Activated CD4-positive, alpha-beta T cell treated with anti-CD3 and anti-CD28 coated beads for 36 hours (primary cell): ENCODE data around the gene CGB2. TPM values are rescaled to one million over a fixed set of nuclear protein-coding genes. Genes with fewer than 3 reads are reported as not detected.
A peak's percentile ranks its signal among the peaks of the same experiment; 100 is the strongest.
"Not testable (repeated sequence)": the region's sequence is repeated elsewhere in the genome, so short reads cannot be mapped to it uniquely, and the experiment has no call there.

Source experiments
- ATAC-seq: fragments of 200-7000 bp; cut with Tn5 transposase; one replicate; pipeline ENCODE4 v1.10.0; 2021; ENCODE audit warnings: mild to moderate bottlenecking, moderate library complexity
- CTCF ChIA-PET: fragments of 350-600 bp; sonication (Branson Sonifier 250); formaldehyde crosslinking; loops from one replicate; lab custom pipeline; 2021; ENCODE audit warnings: antibody characterized with exemption; lab: Charles Lee
- POLR2A ChIA-PET: fragments of 350-600 bp; sonication (Branson Sonifier 250); formaldehyde crosslinking; loops from one replicate; lab custom pipeline; 2021; ENCODE audit warnings: antibody characterized with exemption, inconsistent platforms; lab: Charles Lee
- DNase-seq: peaks from one replicate; pipeline ENCODE4 v3.0.0-alpha.2; 2020
- H3K27ac Mint-ChIP-seq: one replicate; pipeline ENCODE4 v1.8.0; 2021; ENCODE audit warnings: mixed read lengths
- H3K27me3 Mint-ChIP-seq: one replicate; pipeline ENCODE4 v1.8.0; 2021; ENCODE audit warnings: mixed read lengths
- H3K36me3 Mint-ChIP-seq: one replicate; pipeline ENCODE4 v1.8.0; 2021; ENCODE audit warnings: low read depth, mixed read lengths
- H3K4me1 Mint-ChIP-seq: one replicate; pipeline ENCODE4 v1.8.0; 2021; ENCODE audit warnings: mixed read lengths
- H3K4me3 Mint-ChIP-seq: one replicate; pipeline ENCODE4 v1.8.0; 2021; ENCODE audit warnings: mild to moderate bottlenecking, moderate library complexity, mixed read lengths
- H3K9me3 Mint-ChIP-seq: one replicate; pipeline ENCODE4 v1.8.0; 2021; ENCODE audit warnings: low read depth, mixed read lengths
- intact Hi-C, 2 experiments: fragments of 100-400 bp; cut with DNase I in 1 of 2; cut with micrococcal nuclease in 1 of 2; formaldehyde crosslinking; loops; one replicate each; pipeline versions ENCODE4 v1.14.2 to v1.15.1; 2022 to 2024; cut with DNase I, micrococcal nuclease
- total RNA-seq, 2 experiments: library from RNA; stranded (reverse); gene quantifications; one replicate each; pipeline ENCODE4 v1.2.3, GENCODE V29; 2021

CGB2 gene
- total RNA-seq, 2 experiments from 2014 or later = 0.43 TPM; not detected in 1

- Mint-ChIP-seq H3K4me3 (peak overlapping the region; percentile 76), H3K36me3 (peaks cover 5% of the 10 kb centered on the region), H3K9me3 (no peaks in the 10 kb centered on the region), H3K27ac (peak overlapping the region; percentile 63), H3K27me3 (peaks cover 6% of the 10 kb centered on the region), H3K4me1 (peaks cover 16% of the 10 kb centered on the region)
- DNase-seq = peak; percentile 82
- ChIA-PET CTCF (interaction anchor here (0.6 to 2.7 kb wide), 7 partner anchors 8 to 87 kb away, joined by 3 to 18 read pairs (median 5); partner anchors contain the start of genes GYS1 and RUVBL2), POLR2A (interaction anchor here (0.6 to 0.8 kb wide), 2 partner anchors 26 to 68 kb away, joined by 3 read pairs; partner anchors contain the start of gene RUVBL2)
- intact Hi-C loops = loop anchor here in 1 of 2 experiments (5.0 kb wide), 1 partner anchor 133 kb away; no protein-coding TSS in a partner anchor
- ATAC-seq = peak; percentile 66
Observed at GRCh38 chr19:49019242-49019932, 12.3 kb upstream of the CGB2 start.

GRCh38 chr19:49020342-49020741, 11.3 kb upstream of the CGB2 start:
- H3K27me3 Mint-ChIP-seq = peaks cover 6% of the 10 kb centered on the region
- H3K27ac Mint-ChIP-seq = no peak overlapping the region
- peaks cover 16% of the 10 kb centered on the region for H3K4me1 Mint-ChIP-seq
- ATAC-seq = no peak
- intact Hi-C loops = no loop called here
- DNase-seq = peak; percentile 27
- no peaks in the 10 kb centered on the region for H3K9me3 Mint-ChIP-seq
- ChIA-PET CTCF (interaction anchor here (0.6 to 2.7 kb wide), 5 partner anchors 9 to 86 kb away, joined by 3 to 18 read pairs (median 6); partner anchors contain the start of genes GYS1 and RUVBL2), POLR2A (interaction anchor here (0.6 kb wide), 1 partner anchor 87 kb away, joined by 4 read pairs; no protein-coding TSS in a partner anchor)
- H3K4me3 Mint-ChIP-seq = no peak overlapping the region
- peaks cover 5% of the 10 kb centered on the region for H3K36me3 Mint-ChIP-seq

DNA sequence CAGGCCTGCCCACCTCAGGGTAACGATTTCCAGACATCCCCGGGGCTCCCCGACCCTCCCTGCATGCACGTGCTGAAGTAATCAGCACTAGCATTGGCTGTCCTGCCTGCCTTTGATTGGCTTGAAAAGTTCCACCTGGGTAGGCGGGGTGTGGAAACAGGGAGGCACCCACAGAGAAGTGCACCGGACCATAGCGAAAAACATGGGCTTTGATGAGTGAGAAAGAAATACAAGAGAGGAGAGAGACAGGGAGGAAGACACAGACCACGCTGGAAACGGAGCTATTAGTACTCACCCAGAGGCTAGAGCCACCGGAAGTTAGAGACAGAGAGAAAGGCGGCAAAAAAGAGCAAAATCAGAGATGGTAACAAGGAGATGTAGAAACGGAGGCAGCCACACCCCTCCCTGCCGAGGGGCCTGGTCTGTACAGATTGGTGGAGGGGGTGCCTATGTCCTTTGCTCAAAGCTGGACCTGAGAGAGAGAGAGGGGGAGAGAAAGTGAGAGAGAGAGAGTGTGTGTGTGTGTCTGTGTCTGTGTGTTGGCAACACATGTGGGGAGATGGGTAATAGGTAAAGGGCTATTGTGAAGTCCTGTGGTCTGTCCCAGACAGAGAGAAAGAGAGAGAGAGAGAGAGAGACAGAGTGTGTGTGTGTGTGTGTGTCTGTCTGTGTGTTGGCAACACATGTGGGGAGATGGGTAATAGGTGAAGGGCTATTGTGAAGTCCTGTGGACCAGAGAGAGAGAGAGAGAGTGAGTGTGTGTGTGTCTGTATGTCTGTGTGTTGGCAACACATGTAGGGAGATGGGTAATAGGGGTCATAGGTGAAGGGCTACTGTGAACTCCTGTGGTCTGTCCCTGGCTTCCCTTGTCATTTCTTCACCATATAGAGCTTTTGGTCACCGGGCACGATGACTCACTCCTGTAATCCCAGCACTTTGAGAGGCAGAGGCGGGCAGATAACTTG, 10.5 kb upstream of the CGB2 start:
- ChIA-PET CTCF (interaction anchor here (0.7 to 2.2 kb wide), 4 partner anchors 16 to 50 kb away, joined by 3 to 18 read pairs (median 4); partner anchors contain the start of genes GYS1 and RUVBL2), POLR2A (no interaction called here)
- Mint-ChIP-seq H3K36me3 (peaks cover 3% of the 10 kb centered on the region), H3K4me3 (no peak overlapping the region), H3K9me3 (no peaks in the 10 kb centered on the region), H3K27ac (no peak overlapping the region), H3K27me3 (peaks cover 6% of the 10 kb centered on the region), H3K4me1 (peaks cover 16% of the 10 kb centered on the region)
- peak; percentile 41 for DNase-seq
- no peak for ATAC-seq
- intact Hi-C loops = no loop called here

GRCh38 chr19:49022116-49022515, 9.6 kb upstream of the CGB2 start:
- no peaks in the 10 kb centered on the region for H3K9me3 Mint-ChIP-seq
- POLR2A ChIA-PET = no interaction called here
- H3K4me3 Mint-ChIP-seq = no peak overlapping the region
- intact Hi-C loops = no loop called here
- no peak overlapping the region for H3K27ac Mint-ChIP-seq
- peaks cover 16% of the 10 kb centered on the region for H3K4me1 Mint-ChIP-seq
- no peaks in the 10 kb centered on the region for H3K36me3 Mint-ChIP-seq
- CTCF ChIA-PET = interaction anchor here (1.5 kb wide), 1 partner anchor 22 kb away, joined by 5 read pairs; no protein-coding TSS in a partner anchor
- no peak for DNase-seq
- ATAC-seq = no peak
- peaks cover 6% of the 10 kb centered on the region for H3K27me3 Mint-ChIP-seq

GRCh38 chr19:49024233-49024632, 7.5 kb upstream of the CGB2 start, which contains the start of gene CGB3:
Gene CGB3, minus strand, starts transcription at chr19:49024333. Its CDS starts 362 bp downstream, at chr19:49023971.
- CTCF ChIA-PET, H3K27ac Mint-ChIP-seq, POLR2A ChIA-PET, DNase-seq, H3K27me3 Mint-ChIP-seq, H3K4me3 Mint-ChIP-seq, H3K36me3 Mint-ChIP-seq, intact Hi-C loops, ATAC-seq, H3K9me3 Mint-ChIP-seq: not testable (repeated sequence)
- H3K4me1 Mint-ChIP-seq = peaks cover 10% of the 10 kb centered on the region

DNA sequence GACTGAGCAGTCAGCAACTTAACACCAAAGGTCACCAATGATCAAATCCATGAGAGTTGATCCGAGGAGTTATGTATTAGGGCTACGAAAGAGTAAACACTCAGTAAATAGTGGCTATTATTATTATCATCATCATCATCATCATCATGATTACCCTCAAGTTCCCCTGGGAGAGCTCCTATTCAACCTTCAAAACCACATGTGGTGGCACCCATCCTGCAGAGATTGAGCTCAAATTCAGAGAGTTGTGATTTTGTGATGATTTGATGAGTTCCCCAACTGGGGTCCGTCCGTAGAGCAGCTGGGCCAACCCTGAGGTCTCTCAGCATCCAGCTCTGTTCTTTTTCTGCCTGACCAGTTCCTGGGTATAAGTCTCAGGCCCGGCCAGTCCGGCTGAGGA, 6.6 kb upstream of the CGB2 start:
- intact Hi-C loops, POLR2A ChIA-PET: not testable (repeated sequence)

DNA sequence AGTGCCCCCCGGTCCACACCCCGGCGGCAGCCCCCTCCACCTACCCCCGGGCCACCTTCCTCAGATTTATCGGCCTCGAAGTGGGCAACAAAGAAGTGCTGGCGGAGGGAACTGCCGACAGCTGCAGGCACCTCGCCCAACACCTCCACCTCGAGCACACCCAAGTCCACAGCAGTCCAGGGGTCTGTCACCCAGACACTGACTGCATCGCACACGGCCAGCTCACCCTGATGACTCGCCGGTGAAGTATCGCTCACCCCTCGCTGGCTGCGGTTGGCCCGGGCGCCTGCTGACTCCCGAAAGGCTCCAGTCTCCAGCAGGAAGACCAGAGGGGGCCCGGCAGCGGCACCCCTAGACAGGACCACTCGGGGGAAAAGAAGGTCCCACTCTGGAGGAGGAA, 6.1 kb upstream of the CGB2 start:
- CTCF ChIA-PET, POLR2A ChIA-PET, DNase-seq, H3K27me3 Mint-ChIP-seq, ATAC-seq, H3K4me1 Mint-ChIP-seq, H3K9me3 Mint-ChIP-seq, H3K4me3 Mint-ChIP-seq, H3K36me3 Mint-ChIP-seq, H3K27ac Mint-ChIP-seq, intact Hi-C loops: not testable (repeated sequence)

More for the DNA sequence above, 6.6 kb upstream of the CGB2 start:
- H3K4me3 Mint-ChIP-seq, H3K27ac Mint-ChIP-seq, H3K4me1 Mint-ChIP-seq, ATAC-seq, CTCF ChIA-PET, DNase-seq, H3K36me3 Mint-ChIP-seq, H3K27me3 Mint-ChIP-seq, H3K9me3 Mint-ChIP-seq: not testable (repeated sequence)

- H3K36me3 Mint-ChIP-seq, intact Hi-C loops, DNase-seq, H3K27me3 Mint-ChIP-seq, H3K27ac Mint-ChIP-seq, H3K4me1 Mint-ChIP-seq, POLR2A ChIA-PET, CTCF ChIA-PET, H3K9me3 Mint-ChIP-seq, ATAC-seq, H3K4me3 Mint-ChIP-seq: not testable (repeated sequence)
Observed at GRCh38 chr19:49028686-49029085, 3.0 kb upstream of the CGB2 start.

DNA sequence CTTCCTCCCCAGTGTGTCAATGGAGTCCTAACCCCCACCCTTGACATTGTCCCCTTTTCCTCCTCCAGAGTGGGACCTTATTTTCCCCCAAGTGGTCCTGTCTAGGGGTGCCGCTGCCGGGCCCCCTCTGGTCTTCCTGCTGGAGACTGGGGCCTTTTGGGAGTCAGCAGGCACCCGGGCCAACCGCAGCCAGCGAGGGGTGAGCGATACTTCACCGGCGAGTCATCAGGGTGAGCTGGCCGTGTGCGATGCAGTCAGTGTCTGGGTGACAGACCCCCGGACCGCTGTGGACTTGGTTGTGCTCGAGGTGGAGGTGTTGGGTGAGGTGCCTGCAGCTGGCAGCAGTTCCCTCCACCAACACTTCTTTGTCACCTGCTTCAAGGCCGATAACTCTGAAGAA, 1.9 kb upstream of the CGB2 start:
- H3K4me1 Mint-ChIP-seq, H3K9me3 Mint-ChIP-seq, ATAC-seq, intact Hi-C loops, H3K27me3 Mint-ChIP-seq, DNase-seq, H3K36me3 Mint-ChIP-seq, H3K27ac Mint-ChIP-seq, POLR2A ChIA-PET, CTCF ChIA-PET, H3K4me3 Mint-ChIP-seq: not testable (repeated sequence)

GRCh38 chr19:49030323-49030722, 1.4 kb upstream of the CGB2 start:
- POLR2A ChIA-PET, CTCF ChIA-PET, DNase-seq: not testable (repeated sequence)

GRCh38 chr19:49036815-49037214, 5.1 kb downstream of the CGB2 start, which contains the start of gene CGB1:
Gene CGB1, minus strand, starts transcription at chr19:49036895. Its CDS starts 184 bp downstream, at chr19:49036711.
- intact Hi-C loops = loop anchor here in 1 of 2 experiments (1.0 kb wide), 1 partner anchor 48 kb away; the partner anchor contains the start of gene SNRNP70
- H3K27ac Mint-ChIP-seq, H3K9me3 Mint-ChIP-seq, POLR2A ChIA-PET, H3K4me3 Mint-ChIP-seq, H3K4me1 Mint-ChIP-seq, H3K36me3 Mint-ChIP-seq, H3K27me3 Mint-ChIP-seq, CTCF ChIA-PET: not testable (repeated sequence)
- ATAC-seq (peak; percentile 77), DNase-seq (peak; percentile 85)

More at GRCh38 chr19:49030323-49030722, 1.4 kb upstream of the CGB2 start:
- H3K9me3 Mint-ChIP-seq, H3K36me3 Mint-ChIP-seq, H3K4me1 Mint-ChIP-seq, H3K27ac Mint-ChIP-seq, intact Hi-C loops, H3K4me3 Mint-ChIP-seq, H3K27me3 Mint-ChIP-seq, ATAC-seq: not testable (repeated sequence)
